Prostate gland (tissue), 2 donors: ENCODE measurements around the gene NMNAT3.

Experiments
- POLR2A ChIP-seq: fragments of 450-650 bp; IDR thresholded peaks from one replicate; pipeline ENCODE4 v1.6.1; 2016; ENCODE audit warnings: antibody characterized with exemption, mild to moderate bottlenecking
- POLR2AphosphoS5 ChIP-seq: sonication (generic); formaldehyde crosslinking; IDR thresholded peaks from one replicate; pipeline ENCODE4 v1.6.1; 2017; ENCODE audit warnings: antibody characterized with exemption
- TF ChIP-seq, protein P1 (sequence below), 4 experiments: fragments of 200-600 bp in 2 of 4; fragments of 450-650 bp in 2 of 4; sonication (generic) in 2 of 4; IDR thresholded peaks; 1 replicate in 3 of 4; 2 replicates in 1 of 4; pipeline ENCODE4 v1.5.1; 2016 to 2019; ENCODE audit warnings: antibody characterized with exemption in 4 of 4, mild to moderate bottlenecking in 2 of 4, moderate library complexity in 2 of 4

DNA sequence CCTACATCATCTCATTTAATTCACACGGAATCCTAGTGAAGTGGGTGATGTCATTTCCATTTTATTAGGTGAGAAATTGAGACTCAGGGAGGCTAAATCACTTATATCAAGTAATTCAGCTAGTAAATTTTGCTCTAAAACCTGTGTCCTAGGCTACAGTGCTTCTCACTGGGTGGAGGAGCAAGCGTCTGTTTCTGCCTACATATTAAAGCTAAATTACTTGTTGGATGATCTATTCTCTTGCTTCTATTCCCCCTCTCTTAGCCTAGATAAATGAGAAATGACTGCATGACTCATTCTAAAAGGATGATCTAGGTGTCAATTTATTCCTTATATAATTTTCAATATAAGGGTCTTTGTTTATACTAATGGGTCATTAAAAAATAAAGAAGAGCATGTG is 100.4 kb downstream of the NMNAT3 start:
- TF ChIP-seq, protein P1, sequence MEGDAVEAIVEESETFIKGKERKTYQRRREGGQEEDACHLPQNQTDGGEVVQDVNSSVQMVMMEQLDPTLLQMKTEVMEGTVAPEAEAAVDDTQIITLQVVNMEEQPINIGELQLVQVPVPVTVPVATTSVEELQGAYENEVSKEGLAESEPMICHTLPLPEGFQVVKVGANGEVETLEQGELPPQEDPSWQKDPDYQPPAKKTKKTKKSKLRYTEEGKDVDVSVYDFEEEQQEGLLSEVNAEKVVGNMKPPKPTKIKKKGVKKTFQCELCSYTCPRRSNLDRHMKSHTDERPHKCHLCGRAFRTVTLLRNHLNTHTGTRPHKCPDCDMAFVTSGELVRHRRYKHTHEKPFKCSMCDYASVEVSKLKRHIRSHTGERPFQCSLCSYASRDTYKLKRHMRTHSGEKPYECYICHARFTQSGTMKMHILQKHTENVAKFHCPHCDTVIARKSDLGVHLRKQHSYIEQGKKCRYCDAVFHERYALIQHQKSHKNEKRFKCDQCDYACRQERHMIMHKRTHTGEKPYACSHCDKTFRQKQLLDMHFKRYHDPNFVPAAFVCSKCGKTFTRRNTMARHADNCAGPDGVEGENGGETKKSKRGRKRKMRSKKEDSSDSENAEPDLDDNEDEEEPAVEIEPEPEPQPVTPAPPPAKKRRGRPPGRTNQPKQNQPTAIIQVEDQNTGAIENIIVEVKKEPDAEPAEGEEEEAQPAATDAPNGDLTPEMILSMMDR (IDR thresholded peaks at IDR 0.05): no peak
- TF ChIP-seq POLR2AphosphoS5 (no peak), POLR2A (no peak)
